RWPE2 (cell line): ENCODE results near the gene LENEP.
A peak's percentile ranks its signal among the peaks of the same experiment; 100 is the strongest.

Experiments
- ATAC-seq: fragments of 200-7000 bp; cut with Tn5 transposase; 3 replicates; pipeline ENCODE4 v1.9.1; 2021; ENCODE audit warnings: low read depth
- DNase-seq: peaks from one replicate; pipeline ENCODE4 v3.0.0-alpha.2; 2020; ENCODE audit warnings: low spot score
- H3K27ac ChIP-seq: fragments of 450-650 bp; 2 replicates; pipeline ENCODE4 v1.5.1; 2017; ENCODE audit warnings: mild to moderate bottlenecking; ENCODE audit not compliant: poor library complexity, severe bottlenecking
- H3K27me3 ChIP-seq: fragments of 250-450 bp; sonication (Bioruptor Pico); 2 replicates; pipeline ENCODE4 v1.5.1; 2021; ENCODE audit warnings: mild to moderate bottlenecking, moderate library complexity; ENCODE audit not compliant: insufficient read depth, poor library complexity, severe bottlenecking
- H3K36me3 ChIP-seq: fragments of 250-450 bp; sonication (Bioruptor Pico); 2 replicates; pipeline ENCODE4 v1.5.1; 2020; ENCODE audit warnings: low read depth, mild to moderate bottlenecking, moderate library complexity
- H3K4me1 ChIP-seq: fragments of 250-450 bp; sonication (Bioruptor Pico); 2 replicates; pipeline ENCODE4 v1.5.1; 2021; ENCODE audit warnings: mild to moderate bottlenecking, moderate library complexity; ENCODE audit not compliant: insufficient read depth, poor library complexity, severe bottlenecking
- H3K4me3 ChIP-seq: fragments of 250-450 bp; sonication (Bioruptor Pico); 2 replicates; pipeline ENCODE4 v1.5.1; 2021; ENCODE audit warnings: mild to moderate bottlenecking, moderate library complexity; ENCODE audit not compliant: severe bottlenecking
- H3K9me3 ChIP-seq: fragments of 250-450 bp; sonication (Bioruptor Pico); 2 replicates; pipeline ENCODE4 v1.5.1; 2021; ENCODE audit warnings: mild to moderate bottlenecking, moderate library complexity; ENCODE audit not compliant: severe bottlenecking
- TF ChIP-seq, protein P1 (sequence below): fragments of 450-650 bp; IDR thresholded peaks from one replicate; pipeline ENCODE4 v1.5.1; 2017; ENCODE audit warnings: mild to moderate bottlenecking, moderate library complexity; ENCODE audit not compliant: poor library complexity, severe bottlenecking

The LENEP gene

DNA sequence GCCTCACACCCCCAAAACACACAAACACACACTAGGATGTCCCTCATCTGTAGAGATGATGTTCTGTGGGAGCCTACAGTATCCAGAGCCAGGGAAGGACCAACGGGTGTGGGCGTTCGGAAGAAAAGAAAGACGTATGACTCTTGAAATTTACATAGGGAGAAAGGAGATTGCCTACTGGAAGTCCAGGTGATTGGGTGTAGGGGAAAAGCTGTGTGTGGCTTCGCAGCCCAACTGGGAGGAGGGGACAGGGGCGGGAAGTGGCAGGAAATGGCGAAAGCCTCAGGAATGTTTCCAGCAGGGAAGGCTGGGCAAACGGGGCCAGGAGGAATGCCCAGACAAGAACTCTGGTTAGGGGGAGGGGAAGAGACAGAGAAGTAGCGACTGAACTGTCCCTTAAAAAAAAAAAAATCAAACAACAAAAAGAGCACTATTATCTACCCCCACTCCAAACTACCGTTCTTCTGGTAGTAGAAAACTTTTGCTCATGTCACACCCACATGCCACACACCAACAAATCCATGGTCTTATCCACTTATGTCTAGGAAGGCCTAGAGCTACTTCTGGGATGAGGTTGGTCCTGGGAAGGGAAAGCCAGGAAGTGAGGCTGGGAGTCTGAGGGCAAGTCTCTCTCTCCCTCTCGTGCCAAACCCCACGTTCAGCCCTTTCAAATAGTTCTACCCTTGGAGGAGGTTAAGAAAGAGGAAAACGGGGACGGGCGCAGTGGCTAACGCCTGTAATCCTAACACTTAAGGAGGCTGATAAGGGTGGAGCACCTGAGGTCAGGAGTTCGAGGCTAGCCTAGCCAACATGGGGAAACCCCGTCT is 20.7 kb upstream of the LENEP start:
- peaks cover 35% of the 10 kb centered on the region for H3K36me3 ChIP-seq
- H3K27me3 ChIP-seq, result no peaks in the 10 kb centered on the region
- H3K4me3 ChIP-seq, result peak overlapping the region; percentile 53
- DNase-seq (peak; percentile 97), ATAC-seq (peak; percentile 39)
- H3K9me3 ChIP-seq, result no peaks in the 10 kb centered on the region
- TF ChIP-seq, protein P1, sequence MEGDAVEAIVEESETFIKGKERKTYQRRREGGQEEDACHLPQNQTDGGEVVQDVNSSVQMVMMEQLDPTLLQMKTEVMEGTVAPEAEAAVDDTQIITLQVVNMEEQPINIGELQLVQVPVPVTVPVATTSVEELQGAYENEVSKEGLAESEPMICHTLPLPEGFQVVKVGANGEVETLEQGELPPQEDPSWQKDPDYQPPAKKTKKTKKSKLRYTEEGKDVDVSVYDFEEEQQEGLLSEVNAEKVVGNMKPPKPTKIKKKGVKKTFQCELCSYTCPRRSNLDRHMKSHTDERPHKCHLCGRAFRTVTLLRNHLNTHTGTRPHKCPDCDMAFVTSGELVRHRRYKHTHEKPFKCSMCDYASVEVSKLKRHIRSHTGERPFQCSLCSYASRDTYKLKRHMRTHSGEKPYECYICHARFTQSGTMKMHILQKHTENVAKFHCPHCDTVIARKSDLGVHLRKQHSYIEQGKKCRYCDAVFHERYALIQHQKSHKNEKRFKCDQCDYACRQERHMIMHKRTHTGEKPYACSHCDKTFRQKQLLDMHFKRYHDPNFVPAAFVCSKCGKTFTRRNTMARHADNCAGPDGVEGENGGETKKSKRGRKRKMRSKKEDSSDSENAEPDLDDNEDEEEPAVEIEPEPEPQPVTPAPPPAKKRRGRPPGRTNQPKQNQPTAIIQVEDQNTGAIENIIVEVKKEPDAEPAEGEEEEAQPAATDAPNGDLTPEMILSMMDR, result no peak
- peak overlapping the region; percentile 99 for H3K27ac ChIP-seq
- peaks cover 27% of the 10 kb centered on the region for H3K4me1 ChIP-seq

DNA sequence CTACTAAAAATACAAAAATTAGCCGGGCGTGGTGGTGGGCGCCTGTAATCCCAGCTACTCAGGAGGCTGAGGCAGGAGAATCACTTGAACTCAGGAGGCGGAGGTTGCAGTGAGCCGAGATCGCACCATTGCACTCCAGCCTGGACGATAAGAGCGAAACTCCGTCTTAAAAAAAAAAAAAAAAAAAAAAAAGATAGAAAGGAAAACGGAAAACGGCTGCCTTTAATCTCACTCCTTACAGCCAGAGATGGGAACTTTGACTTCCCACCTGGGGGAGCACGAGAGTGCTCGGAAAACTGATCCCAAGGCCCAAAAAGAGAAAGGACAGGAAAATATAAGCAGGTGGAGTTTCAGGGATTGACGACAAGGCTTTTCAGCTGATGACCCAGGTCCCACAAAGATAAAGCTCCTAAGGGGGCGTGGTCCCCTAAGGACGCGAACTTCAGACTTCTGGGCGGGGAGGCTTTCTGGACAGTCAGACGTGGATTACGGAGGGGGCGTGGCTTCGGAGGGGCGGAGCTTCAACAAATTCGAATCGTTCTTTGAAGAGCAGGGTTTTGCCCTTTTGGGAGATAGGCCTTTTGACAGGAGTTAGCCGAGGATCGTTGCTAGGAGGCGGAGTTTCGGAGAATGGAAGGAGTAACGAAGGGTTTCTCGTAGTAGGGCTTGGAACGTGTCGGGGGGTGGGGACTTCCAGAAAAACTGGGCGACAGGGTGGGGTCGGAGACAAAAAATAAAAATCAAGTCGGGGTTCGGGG is 19.9 kb upstream of the LENEP start:
- ATAC-seq (peak; percentile 0; the same call in 1 of the 3 replicates), DNase-seq (peak; percentile 95)
- Histone ChIP-seq H3K4me3 (peak overlapping the region; percentile 53), H3K4me1 (peaks cover 19% of the 10 kb centered on the region), H3K9me3 (no peaks in the 10 kb centered on the region), H3K27ac (peak overlapping the region; percentile 99), H3K36me3 (peaks cover 35% of the 10 kb centered on the region), H3K27me3 (no peaks in the 10 kb centered on the region)
- TF ChIP-seq, protein P1, result peak; percentile 22

DNA sequence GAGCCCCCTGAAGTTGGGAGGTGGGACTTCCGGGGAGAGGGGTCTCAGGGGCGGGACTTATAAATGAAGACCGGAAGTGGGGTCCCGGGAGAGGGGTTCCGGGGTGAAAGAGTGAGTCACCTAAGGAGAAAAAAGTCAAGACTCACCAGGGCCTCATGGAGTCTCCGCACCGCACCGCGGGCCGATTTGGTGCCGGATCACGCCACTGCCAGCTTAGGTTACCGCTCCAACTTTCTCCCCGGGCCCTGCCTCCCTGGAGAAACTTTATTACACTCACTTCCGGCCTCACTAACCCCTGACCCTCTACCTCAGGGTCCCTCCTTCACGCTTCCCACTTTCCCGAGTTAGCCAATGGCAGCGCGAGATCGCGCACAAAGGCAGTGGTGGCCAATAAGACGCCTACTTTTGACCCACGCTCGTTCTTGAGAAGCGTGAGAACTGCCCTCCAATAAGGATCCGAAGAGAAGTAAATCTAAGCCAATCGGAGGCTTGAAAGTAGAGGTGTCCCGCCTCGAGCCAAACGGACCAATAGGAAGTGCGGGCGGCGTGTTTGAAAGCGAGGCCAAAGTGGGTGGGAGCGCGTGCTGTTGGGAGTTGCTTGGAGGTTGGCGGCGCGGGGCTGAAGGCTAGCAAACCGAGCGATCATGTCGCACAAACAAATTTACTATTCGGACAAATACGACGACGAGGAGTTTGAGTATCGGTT is 19.1 kb upstream of the LENEP start, which contains the start of gene CKS1B:
CKS1B (plus strand) TSS at position 580 of the 706 bp plus-strand sequence; CDS start at position 645, 65 bp downstream.
- TF ChIP-seq, protein P1, result no peak
- H3K4me1 ChIP-seq, result peaks cover 17% of the 10 kb centered on the region
- DNase-seq, result peak; percentile 98

DNA sequence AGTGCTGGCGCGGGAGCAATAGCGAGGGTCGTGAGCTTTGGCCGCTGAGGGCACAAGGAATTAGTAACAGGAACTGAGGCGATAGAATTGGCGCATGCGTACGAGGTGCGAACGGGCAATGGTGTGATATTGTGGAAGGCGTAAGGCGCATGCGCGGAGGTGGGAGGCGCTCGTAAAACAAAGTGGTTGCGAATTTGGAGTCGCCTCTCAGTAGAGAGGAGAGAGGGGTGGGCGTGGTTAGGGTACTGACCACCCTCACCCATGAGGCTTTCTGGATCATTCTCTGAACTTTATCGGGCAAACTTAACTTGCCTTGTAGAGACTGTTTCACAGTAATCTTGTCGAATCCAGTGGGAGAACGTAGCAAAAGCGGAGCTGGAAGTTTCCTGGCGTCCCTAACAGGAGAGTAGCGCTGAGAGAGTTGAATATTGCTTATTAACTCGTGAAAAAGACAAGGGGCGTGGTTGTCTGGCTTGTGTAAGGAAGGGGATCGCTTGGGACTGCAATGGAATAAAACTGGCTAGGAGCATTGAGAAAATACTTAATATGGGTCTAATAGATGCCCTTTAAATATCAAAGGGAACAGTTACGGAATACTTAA is 18.5 kb upstream of the LENEP start:
- peak; percentile 94 for DNase-seq
- Histone ChIP-seq H3K4me3 (peak overlapping the region; percentile 53), H3K27ac (peak overlapping the region; percentile 99), H3K36me3 (peaks cover 37% of the 10 kb centered on the region), H3K4me1 (peaks cover 17% of the 10 kb centered on the region), H3K27me3 (no peaks in the 10 kb centered on the region), H3K9me3 (no peaks in the 10 kb centered on the region)
- ATAC-seq, result peak; percentile 13; the same call in 2 of the 3 replicates
- TF ChIP-seq, protein P1, result no peak

More for the DNA sequence above, 19.1 kb upstream of the LENEP start, which contains the start of gene CKS1B:
- peak within 1 kb of the TSS; percentile 53 for H3K4me3 ChIP-seq
- H3K27me3 ChIP-seq, result no peaks in the 10 kb centered on the region
- H3K36me3 ChIP-seq, result peaks cover 32% of the 10 kb centered on the region
- ATAC-seq, result peak; percentile 65
- peak within 1 kb of the TSS; percentile 99 for H3K27ac ChIP-seq
- H3K9me3 ChIP-seq, result no peaks in the 10 kb centered on the region
